ENCODE measurements around the gene CCR2. TPM values are rescaled to one million over a fixed set of nuclear protein-coding genes. Genes with fewer than 3 reads are reported as not detected.

Gene CCR2
- polyA plus RNA-seq, 1 donor (not counting 4 experiments of a cell fraction or from before 2014, with no cell fraction given), result 0.07 TPM

- DNase-seq (ENCODE audit: low read depth, low spot score) (no peak), FAIRE-seq (no peak)
- H3K9me3 ChIP-seq (ENCODE audit: control insufficient read depth, low read depth, low read length), result no peaks in the 10 kb centered on the region
- H3K27ac ChIP-seq (ENCODE audit: control insufficient read depth, insufficient read depth, low read length), result no peak overlapping the region
- H3K9me1 ChIP-seq (ENCODE audit: control insufficient read depth, extremely low read depth, insufficient read depth, low read length), result no peaks in the 10 kb centered on the region
- H3K79me2 ChIP-seq (ENCODE audit: control insufficient read depth, insufficient read depth, low read length), result no peaks in the 10 kb centered on the region
- H3K4me1 ChIP-seq (ENCODE audit: control insufficient read depth, extremely low read depth, insufficient read depth, low read length), result peaks cover 1% of the 10 kb centered on the region
- no peaks in the 10 kb centered on the region for H3K36me3 ChIP-seq (ENCODE audit: control insufficient read depth in 2 of 2, extremely low read depth in 1 of 2, insufficient read depth in 2 of 2, low read length in 2 of 2)
- no peaks in the 10 kb centered on the region for H4K20me1 ChIP-seq (ENCODE audit: control insufficient read depth, extremely low read depth, insufficient read depth, low read length)
- peaks cover 46% of the 10 kb centered on the region for H3K27me3 ChIP-seq (ENCODE audit: control insufficient read depth, extremely low read depth, insufficient read depth, low read length)
- no peak overlapping the region for H3K9ac ChIP-seq (ENCODE audit: control insufficient read depth, extremely low read depth, insufficient read depth, low read length)
- H2AFZ ChIP-seq (ENCODE audit: control insufficient read depth, low read length), result no peak overlapping the region
- dilution Hi-C loops (cut with MboI; ENCODE audit: extremely low pct_ligation_motif_present, low sequenced_read_pairs), result no loop called here
- no peak overlapping the region for H3K4me3 ChIP-seq (ENCODE audit: control insufficient read depth in 2 of 3, extremely low read depth in 1 of 3, insufficient read depth in 2 of 3, low read depth in 1 of 3, low read length in 3 of 3)
- no peak overlapping the region for H3K4me2 ChIP-seq (ENCODE audit: control insufficient read depth, extremely low read depth, insufficient read depth, low read depth, low read length)
- TF ChIP-seq EZH2 (IDR thresholded peaks at IDR 0.05; ENCODE audit: low read length), result no peak
- TF ChIP-seq, protein P1, sequence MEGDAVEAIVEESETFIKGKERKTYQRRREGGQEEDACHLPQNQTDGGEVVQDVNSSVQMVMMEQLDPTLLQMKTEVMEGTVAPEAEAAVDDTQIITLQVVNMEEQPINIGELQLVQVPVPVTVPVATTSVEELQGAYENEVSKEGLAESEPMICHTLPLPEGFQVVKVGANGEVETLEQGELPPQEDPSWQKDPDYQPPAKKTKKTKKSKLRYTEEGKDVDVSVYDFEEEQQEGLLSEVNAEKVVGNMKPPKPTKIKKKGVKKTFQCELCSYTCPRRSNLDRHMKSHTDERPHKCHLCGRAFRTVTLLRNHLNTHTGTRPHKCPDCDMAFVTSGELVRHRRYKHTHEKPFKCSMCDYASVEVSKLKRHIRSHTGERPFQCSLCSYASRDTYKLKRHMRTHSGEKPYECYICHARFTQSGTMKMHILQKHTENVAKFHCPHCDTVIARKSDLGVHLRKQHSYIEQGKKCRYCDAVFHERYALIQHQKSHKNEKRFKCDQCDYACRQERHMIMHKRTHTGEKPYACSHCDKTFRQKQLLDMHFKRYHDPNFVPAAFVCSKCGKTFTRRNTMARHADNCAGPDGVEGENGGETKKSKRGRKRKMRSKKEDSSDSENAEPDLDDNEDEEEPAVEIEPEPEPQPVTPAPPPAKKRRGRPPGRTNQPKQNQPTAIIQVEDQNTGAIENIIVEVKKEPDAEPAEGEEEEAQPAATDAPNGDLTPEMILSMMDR (optimal IDR thresholded peaks at IDR 0.05 in 1 of 3, IDR thresholded peaks at IDR 0.05 in 1 of 3, conservative IDR thresholded peaks at IDR 0.05 in 1 of 3; ENCODE audit: extremely low read depth in 1 of 3, insufficient read depth in 2 of 3, low read length in 3 of 3), result no peak
Observed at GRCh38 chr3:46356276-46356675, 2.4 kb downstream of the CCR2 start.

DNA sequence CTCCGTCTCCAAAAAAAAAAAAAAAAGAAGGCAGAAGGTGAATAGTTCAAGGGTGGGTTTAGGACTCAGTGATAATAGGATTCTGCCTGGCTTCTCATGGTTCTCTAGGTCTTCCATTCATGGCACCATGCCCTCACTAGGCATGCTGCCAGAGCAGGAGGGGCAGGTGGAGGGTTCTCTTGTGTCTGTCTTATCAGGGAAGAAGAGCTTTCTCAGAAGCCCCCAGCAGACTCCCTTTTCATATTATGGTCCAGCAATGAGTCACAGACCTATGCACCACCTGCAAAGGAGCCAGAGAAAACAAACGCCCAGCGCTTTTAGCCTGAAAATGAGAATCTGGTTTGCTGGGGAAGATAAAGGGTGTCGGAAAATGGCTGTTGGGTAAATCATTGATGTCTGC lies 3.0 kb downstream of the CCR2 start:
- H3K4me2 ChIP-seq (ENCODE audit: control insufficient read depth, extremely low read depth, insufficient read depth, low read depth, low read length), result no peak overlapping the region
- H3K9ac ChIP-seq (ENCODE audit: control insufficient read depth, extremely low read depth, insufficient read depth, low read length), result no peak overlapping the region
- TF ChIP-seq, protein P1 (optimal IDR thresholded peaks at IDR 0.05 in 1 of 3, IDR thresholded peaks at IDR 0.05 in 1 of 3, conservative IDR thresholded peaks at IDR 0.05 in 1 of 3; ENCODE audit: extremely low read depth in 1 of 3, insufficient read depth in 2 of 3, low read length in 3 of 3), result no peak
- no peak for TF ChIP-seq EZH2 (IDR thresholded peaks at IDR 0.05; ENCODE audit: low read length)
- no peaks in the 10 kb centered on the region for H3K36me3 ChIP-seq (ENCODE audit: control insufficient read depth in 2 of 2, extremely low read depth in 1 of 2, insufficient read depth in 2 of 2, low read length in 2 of 2)
- DNase-seq (ENCODE audit: low read depth, low spot score) (no peak), FAIRE-seq (no peak)
- peaks cover 3% of the 10 kb centered on the region for H3K4me1 ChIP-seq (ENCODE audit: control insufficient read depth, extremely low read depth, insufficient read depth, low read length)
- H3K27me3 ChIP-seq (ENCODE audit: control insufficient read depth, extremely low read depth, insufficient read depth, low read length), result peaks cover 44% of the 10 kb centered on the region
- H3K9me3 ChIP-seq (ENCODE audit: control insufficient read depth, low read depth, low read length), result no peaks in the 10 kb centered on the region
- H3K27ac ChIP-seq (ENCODE audit: control insufficient read depth, insufficient read depth, low read length), result no peak overlapping the region
- H4K20me1 ChIP-seq (ENCODE audit: control insufficient read depth, extremely low read depth, insufficient read depth, low read length), result no peaks in the 10 kb centered on the region
- H2AFZ ChIP-seq (ENCODE audit: control insufficient read depth, low read length), result no peak overlapping the region
- H3K4me3 ChIP-seq (ENCODE audit: control insufficient read depth in 2 of 3, extremely low read depth in 1 of 3, insufficient read depth in 2 of 3, low read depth in 1 of 3, low read length in 3 of 3), result no peak overlapping the region
- no peaks in the 10 kb centered on the region for H3K79me2 ChIP-seq (ENCODE audit: control insufficient read depth, insufficient read depth, low read length)
- dilution Hi-C loops (cut with MboI; ENCODE audit: extremely low pct_ligation_motif_present, low sequenced_read_pairs), result no loop called here
- H3K9me1 ChIP-seq (ENCODE audit: control insufficient read depth, extremely low read depth, insufficient read depth, low read length), result no peaks in the 10 kb centered on the region
